K562 (cell line): ENCODE data around the gene CD300LB. TPM values are rescaled to one million over a fixed set of nuclear protein-coding genes. Genes with fewer than 3 reads are reported as not detected.

Experiments used
- FOXK1 ChIP-seq: sonication (generic); formaldehyde crosslinking; IDR thresholded peaks from 2 replicates; pipeline ENCODE4 v1.8.0; 2022; ENCODE audit warnings: missing genetic modification reagents, mild to moderate bottlenecking, borderline replicate concordance
- TBP ChIP-seq: optimal IDR thresholded peaks from 2 replicates; pipeline ENCODE3; 2011; ENCODE audit warnings: low read depth, low read length, improper control_type of control experiment
- ZNF586 ChIP-seq: fragments of 450-650 bp; formaldehyde crosslinking; conservative IDR thresholded peaks from 2 replicates; pipeline ENCODE4 v1.4.0; 2020; ENCODE audit warnings: mild to moderate bottlenecking, moderate library complexity
- ZNF696 ChIP-seq: fragments of 250-450 bp; sonication (Bioruptor Pico); conservative IDR thresholded peaks from 2 replicates; pipeline ENCODE4 v1.4.0; 2020; ENCODE audit warnings: mild to moderate bottlenecking, moderate library complexity
- polyA plus RNA-seq, 8 experiments: library from polyadenylated mRNA; depleted of rRNA in 4 of 8; stranded (reverse) in 5 of 8; unstranded in 3 of 8; fragments of >200 nt; fragmentation: Nextera tagmentation in 2 of 8; fragmentation: Illumina TruSeq in 1 of 8; extraction: Ambion mirVana in 2 of 8; extraction: Trizol in 1 of 8; gene quantifications; 2 replicates each; pipeline versions ENCODE4 v1.2.1 to v1.2.3, GENCODE V29; 2011 to 2014; ENCODE audit warnings: inconsistent platforms in 1 of 8, missing spikeins in 1 of 8
- total RNA-seq, 7 experiments: library from RNA; depleted of rRNA in 6 of 7; stranded (reverse); fragments of >200 nt in 6 of 7; fragmentation: Illumina TruSeq in 2 of 7; extraction: Trizol in 2 of 7; gene quantifications; 2 replicates each; pipeline versions ENCODE4 v1.2.1 to v1.2.3, GENCODE V29; 2011 to 2021; ENCODE audit warnings: low replicate concordance in 1 of 7
- TF ChIP-seq, protein P1 (sequence below): sonication (generic); formaldehyde crosslinking; IDR thresholded peaks from 2 replicates; pipeline ENCODE4 v1.4.0; 2020; ENCODE audit warnings: mild to moderate bottlenecking, missing genetic modification reagents
- TF ChIP-seq, protein P2 (sequence below): fragments of 450-650 bp; formaldehyde crosslinking; IDR thresholded peaks from 2 replicates; pipeline ENCODE4 v1.4.0; 2020; ENCODE audit warnings: mild to moderate bottlenecking, moderate library complexity
- TF ChIP-seq, protein P3 (sequence below): fragments of 250-450 bp; sonication (Bioruptor Pico); IDR thresholded peaks from 2 replicates; pipeline ENCODE4 v1.8.0; 2022; ENCODE audit warnings: moderate library complexity, mild to moderate bottlenecking, inconsistent platforms

CD300LB gene
- total and polyA plus RNA-seq, 9 of the 15 experiments (the other 6 are each of a cell fraction or from before 2014, with no cell fraction given), result not detected

- TF ChIP-seq, protein P1, sequence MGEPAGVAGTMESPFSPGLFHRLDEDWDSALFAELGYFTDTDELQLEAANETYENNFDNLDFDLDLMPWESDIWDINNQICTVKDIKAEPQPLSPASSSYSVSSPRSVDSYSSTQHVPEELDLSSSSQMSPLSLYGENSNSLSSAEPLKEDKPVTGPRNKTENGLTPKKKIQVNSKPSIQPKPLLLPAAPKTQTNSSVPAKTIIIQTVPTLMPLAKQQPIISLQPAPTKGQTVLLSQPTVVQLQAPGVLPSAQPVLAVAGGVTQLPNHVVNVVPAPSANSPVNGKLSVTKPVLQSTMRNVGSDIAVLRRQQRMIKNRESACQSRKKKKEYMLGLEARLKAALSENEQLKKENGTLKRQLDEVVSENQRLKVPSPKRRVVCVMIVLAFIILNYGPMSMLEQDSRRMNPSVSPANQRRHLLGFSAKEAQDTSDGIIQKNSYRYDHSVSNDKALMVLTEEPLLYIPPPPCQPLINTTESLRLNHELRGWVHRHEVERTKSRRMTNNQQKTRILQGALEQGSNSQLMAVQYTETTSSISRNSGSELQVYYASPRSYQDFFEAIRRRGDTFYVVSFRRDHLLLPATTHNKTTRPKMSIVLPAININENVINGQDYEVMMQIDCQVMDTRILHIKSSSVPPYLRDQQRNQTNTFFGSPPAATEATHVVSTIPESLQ, result no peak
- no peak for TF ChIP-seq ZNF696 (CRISPR knock-in tag)
- TF ChIP-seq TBP, result no peak
- TF ChIP-seq ZNF586 (CRISPR knock-in tag), result no peak
- TF ChIP-seq, protein P2, sequence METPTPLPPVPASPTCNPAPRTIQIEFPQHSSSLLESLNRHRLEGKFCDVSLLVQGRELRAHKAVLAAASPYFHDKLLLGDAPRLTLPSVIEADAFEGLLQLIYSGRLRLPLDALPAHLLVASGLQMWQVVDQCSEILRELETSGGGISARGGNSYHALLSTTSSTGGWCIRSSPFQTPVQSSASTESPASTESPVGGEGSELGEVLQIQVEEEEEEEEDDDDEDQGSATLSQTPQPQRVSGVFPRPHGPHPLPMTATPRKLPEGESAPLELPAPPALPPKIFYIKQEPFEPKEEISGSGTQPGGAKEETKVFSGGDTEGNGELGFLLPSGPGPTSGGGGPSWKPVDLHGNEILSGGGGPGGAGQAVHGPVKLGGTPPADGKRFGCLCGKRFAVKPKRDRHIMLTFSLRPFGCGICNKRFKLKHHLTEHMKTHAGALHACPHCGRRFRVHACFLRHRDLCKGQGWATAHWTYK (CRISPR knock-in tag), result no peak
- TF ChIP-seq, protein P3, sequence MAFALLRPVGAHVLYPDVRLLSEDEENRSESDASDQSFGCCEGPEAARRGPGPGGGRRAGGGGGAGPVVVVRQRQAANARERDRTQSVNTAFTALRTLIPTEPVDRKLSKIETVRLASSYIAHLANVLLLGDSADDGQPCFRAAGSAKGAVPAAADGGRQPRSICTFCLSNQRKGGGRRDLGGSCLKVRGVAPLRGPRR, result no peak
- no peak for TF ChIP-seq FOXK1 (CRISPR knock-in tag)
Observed at GRCh38 chr17:74561586-74561985, 30.3 kb upstream of the CD300LB start (continued).
